SK-N-MC (cell line): ENCODE results near the gene FAM149B1.
"Not testable (repeated sequence)": the region's sequence is repeated elsewhere in the genome, so short reads cannot be mapped to it uniquely, and the experiment has no call there.

Source experiments
- DNase-seq: peaks from one replicate; pipeline ENCODE4 v3.0.0-alpha.2; 2011; ENCODE audit warnings: low read depth, low spot score
- H3K27ac ChIP-seq: fragments of 200-600 bp; sonication (generic); 2 replicates; pipeline ENCODE4 v1.5.1; 2016; ENCODE audit warnings: mixed run types
- H3K36me3 ChIP-seq: fragments of 200-600 bp; sonication (generic); 2 replicates; pipeline ENCODE4 v1.6.1; 2017; ENCODE audit warnings: antibody characterized with exemption, low read length, mixed read lengths; ENCODE audit not compliant: insufficient read depth
- H3K4me3 ChIP-seq: fragments of 200-600 bp; sonication (generic); 2 replicates; pipeline ENCODE4 v1.5.1; 2016
- H3K9ac ChIP-seq: fragments of 200-600 bp; sonication (generic); 2 replicates; pipeline ENCODE4 v1.8.0; 2017; ENCODE audit warnings: mixed run types, mixed read lengths; ENCODE audit not compliant: insufficient read length
- H3K9me3 ChIP-seq: fragments of 200-600 bp; sonication (generic); 2 replicates; pipeline ENCODE4 v1.6.1; 2017; ENCODE audit warnings: low read depth, mild to moderate bottlenecking, antibody characterized with exemption, low read length, moderate library complexity, mixed read lengths
- EZH2 ChIP-seq: fragments of 200-600 bp; sonication (generic); IDR thresholded peaks from one replicate; pipeline ENCODE4 v1.6.1; 2017; ENCODE audit warnings: antibody characterized with exemption
- FOXP2 ChIP-seq: optimal IDR thresholded peaks from 2 replicates; pipeline ENCODE3; 2011; ENCODE audit warnings: mild to moderate bottlenecking, moderate library complexity; ENCODE audit not compliant: insufficient read depth; ENCODE audit errors: extremely low read length, control extremely low read depth
- POLR2AphosphoS5 ChIP-seq: IDR thresholded peaks from 2 replicates; pipeline ENCODE4 v1.6.1; 2012; ENCODE audit warnings: mild to moderate bottlenecking, low read depth, low read length, borderline replicate concordance

The FAM149B1 gene

DNA sequence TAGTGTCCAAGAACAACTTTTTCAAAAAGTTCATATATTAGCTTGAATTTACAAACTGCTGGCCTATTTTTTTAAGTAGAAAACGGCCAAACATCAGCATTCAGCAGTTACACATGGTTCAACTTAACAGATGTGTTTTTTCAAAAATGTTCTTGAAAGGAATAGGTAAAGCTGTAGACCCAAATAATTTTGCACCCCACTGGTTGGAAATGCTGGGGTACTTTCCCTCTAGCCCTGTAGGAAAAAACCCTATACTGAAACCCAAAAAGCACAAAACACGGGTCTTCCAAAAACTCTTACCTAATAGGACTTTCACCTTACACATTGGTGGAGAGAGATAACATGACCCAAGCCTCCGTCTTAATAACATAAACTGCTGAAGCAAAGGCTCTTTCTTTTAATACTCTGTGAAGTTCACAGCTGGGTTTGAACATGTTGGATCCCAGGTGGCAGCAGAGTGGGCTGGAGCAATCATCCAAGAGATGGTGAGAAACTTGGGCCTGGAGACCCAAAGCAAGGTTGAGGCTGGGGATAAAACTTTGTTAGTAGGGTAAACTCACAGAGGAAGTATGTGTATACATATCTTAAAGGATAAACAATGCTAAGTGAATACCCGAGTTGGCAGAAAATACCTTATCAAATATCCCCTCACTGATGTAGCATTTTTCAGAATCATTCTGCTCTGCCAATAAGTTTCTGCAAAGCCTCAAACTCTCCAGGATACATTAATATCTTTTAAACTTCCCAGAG lies 79.8 kb downstream of the FAM149B1 start:
- Histone ChIP-seq H3K36me3 (peaks cover 41% of the 10 kb centered on the region), H3K9me3 (no peaks in the 10 kb centered on the region)

DNA sequence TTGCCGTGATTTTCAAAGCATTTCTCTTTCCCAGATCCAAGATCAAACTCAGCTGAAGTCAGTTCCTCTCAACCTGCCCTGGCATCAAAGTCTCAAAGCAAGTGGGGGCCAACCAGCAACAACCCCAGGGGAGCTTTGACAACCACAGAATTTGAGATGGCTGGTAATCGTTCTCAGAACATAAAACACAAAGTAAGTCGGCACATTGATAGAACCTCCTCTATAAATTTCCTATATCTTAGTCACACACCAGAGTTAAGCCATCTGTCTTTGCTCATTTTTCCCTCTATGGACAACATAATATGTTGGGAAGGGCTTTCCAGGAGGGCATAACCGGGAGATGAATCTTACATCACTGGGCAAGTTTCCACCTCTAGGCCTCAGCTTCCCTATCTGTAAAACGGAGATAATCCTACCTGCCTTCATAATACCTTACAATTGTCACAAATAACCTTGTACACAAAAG lies 80.4 kb downstream of the FAM149B1 start:
- H3K27ac ChIP-seq = peak overlapping the region; percentile 73
- H3K9ac ChIP-seq = no peak overlapping the region
- no peak overlapping the region for H3K4me3 ChIP-seq
- no peaks in the 10 kb centered on the region for H3K9me3 ChIP-seq
- no peak for DNase-seq
- no peak for TF ChIP-seq EZH2
- no peak for TF ChIP-seq POLR2AphosphoS5
- no peak for TF ChIP-seq FOXP2
- H3K36me3 ChIP-seq = peaks cover 35% of the 10 kb centered on the region

More for the DNA sequence above, 79.8 kb downstream of the FAM149B1 start:
- no peak for DNase-seq
- Histone ChIP-seq H3K4me3 (peak overlapping the region; percentile 85), H3K27ac (peak overlapping the region; percentile 73), H3K9ac (peak overlapping the region; percentile 78)
- TF ChIP-seq EZH2 = no peak

DNA sequence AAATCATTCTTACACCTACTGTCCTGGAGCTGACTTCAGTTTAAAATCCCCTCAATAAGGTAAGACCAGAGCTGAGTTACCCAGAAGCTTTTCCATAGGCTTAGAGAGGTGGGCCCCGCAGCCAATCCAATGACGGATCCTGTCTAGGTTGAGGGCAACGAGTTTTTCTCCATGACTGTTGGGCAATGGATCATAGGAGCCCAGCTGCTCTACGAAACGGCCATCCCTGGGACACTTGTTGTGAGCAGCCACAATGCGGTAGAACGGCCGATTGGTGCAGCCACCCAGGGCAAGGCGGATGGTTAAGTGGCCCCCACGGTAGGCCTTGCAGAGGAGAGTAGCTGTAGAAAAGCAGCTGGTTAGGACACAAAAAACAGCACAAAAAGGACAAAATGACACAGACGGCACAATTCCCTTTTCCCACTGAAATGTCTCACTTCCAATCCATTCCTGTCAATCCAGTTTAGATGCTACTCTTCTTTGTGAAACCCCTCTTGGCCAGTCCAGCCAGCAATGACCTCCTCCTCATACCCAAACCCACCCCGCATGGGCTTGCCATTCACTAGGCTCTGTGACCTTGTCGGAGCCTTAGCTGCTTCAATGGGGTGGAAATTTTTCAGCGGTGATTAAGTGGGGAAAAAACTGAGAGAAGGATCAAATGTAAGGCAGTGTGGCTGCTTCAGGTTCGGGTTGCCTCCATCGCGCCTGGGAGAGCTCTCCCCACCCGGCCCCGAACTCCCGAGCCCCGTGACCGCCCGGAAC lies 83.9 kb downstream of the FAM149B1 start:
- no peaks in the 10 kb centered on the region for H3K9me3 ChIP-seq
- peak overlapping the region; percentile 92 for H3K4me3 ChIP-seq
- peaks cover 11% of the 10 kb centered on the region; the same call in 1 of the 2 replicates for H3K36me3 ChIP-seq
- peak overlapping the region; percentile 93 for H3K9ac ChIP-seq
- peak overlapping the region; percentile 81 for H3K27ac ChIP-seq
- DNase-seq = no peak
- TF ChIP-seq POLR2AphosphoS5 (no peak), FOXP2 (no peak), EZH2 (no peak)

DNA sequence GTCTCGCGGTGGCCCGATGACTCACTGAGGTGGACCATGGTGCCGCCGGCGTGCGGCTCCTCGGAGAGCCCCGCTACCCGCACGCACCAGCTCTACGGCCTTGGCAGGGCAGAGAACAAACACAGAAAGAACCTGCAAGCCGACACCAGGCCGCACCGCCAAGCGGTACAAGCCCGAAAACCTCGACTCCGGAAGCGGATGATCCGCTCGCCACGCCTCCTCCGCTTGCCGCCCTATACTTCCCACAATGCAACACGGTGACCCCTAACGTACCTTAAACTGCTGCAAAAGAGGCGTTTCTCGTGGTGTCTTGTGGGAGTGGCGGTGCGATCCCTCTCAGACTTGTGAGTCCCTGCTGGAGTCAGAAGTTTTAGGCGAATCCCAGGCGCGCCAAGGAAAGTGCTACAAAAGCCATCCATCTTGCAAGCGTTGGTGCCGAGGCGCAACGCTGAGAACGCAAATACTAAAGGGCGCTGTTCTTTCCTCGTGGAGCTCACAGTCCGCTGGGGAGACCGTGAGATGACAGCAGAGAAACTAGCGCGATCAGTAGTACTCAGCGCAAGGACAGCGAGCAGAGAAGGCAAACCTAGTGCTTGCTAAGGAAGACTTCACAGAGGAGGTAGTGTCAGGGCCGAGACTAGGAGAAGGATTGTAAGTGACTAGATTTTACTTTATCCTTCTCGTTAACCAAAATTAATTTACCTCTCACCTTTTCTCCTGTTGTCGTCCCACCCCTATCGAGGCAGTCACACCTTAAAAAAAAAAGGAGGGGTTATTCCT lies 84.7 kb downstream of the FAM149B1 start, which contains the start of gene MRPS16:
Gene MRPS16, minus strand, starts transcription at position 200 of the 780 bp plus-strand sequence. Its CDS starts 162 bp downstream, at position 38.
- Histone ChIP-seq H3K36me3 (peaks cover 11% of the 10 kb centered on the region; the same call in 1 of the 2 replicates), H3K27ac (peak within 1 kb of the TSS; percentile 82), H3K9ac (peak within 1 kb of the TSS; percentile 93), H3K4me3 (peak within 1 kb of the TSS; percentile 92), H3K9me3 (no peaks in the 10 kb centered on the region)
- TF ChIP-seq POLR2AphosphoS5 (peak; percentile 91), FOXP2 (no peak)
- peak; percentile 75 for DNase-seq

DNA sequence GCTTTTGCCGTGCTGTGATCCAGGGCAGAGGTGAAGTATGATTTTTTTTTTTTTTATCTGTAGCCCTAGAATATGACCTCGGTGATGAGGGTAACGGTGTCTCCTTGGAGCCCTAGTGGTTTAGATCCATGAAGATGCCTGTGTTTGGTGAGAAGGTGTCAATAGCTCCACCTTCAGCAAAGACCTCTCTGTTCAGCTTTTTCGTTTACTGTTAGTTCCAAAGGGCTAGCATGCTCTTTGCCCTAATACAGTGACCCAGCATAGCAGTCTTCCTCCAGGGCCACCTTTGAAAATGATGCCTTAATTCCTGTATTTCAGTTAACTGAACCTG lies 85.3 kb downstream of the FAM149B1 start:
- H3K9me3 ChIP-seq = no peaks in the 10 kb centered on the region

DNA sequence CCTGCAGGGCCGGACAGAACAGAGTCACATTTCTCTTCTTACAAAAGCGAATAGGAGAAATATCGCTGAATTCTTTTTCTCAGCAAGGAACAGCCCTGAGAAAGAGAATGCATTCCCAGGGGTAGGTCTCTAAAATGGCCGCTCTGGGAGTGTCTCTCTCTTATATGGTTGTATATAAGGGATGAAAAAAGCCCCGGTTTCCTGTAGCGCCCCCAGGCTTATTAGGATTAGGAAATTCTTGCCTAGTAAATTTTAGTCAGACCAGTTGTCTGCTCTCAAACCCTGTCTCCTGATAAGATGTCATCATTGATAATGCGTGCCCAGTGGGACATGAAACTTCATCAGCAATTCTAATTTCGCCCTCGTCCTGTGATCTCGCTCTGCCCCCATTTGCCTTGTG lies 90.7 kb downstream of the FAM149B1 start:
- H3K9ac ChIP-seq, H3K9me3 ChIP-seq, DNase-seq, H3K27ac ChIP-seq, H3K36me3 ChIP-seq, H3K4me3 ChIP-seq: not testable (repeated sequence)

More for the DNA sequence above, 85.3 kb downstream of the FAM149B1 start:
- TF ChIP-seq POLR2AphosphoS5 = no peak
- no peak for TF ChIP-seq EZH2
- TF ChIP-seq FOXP2 = no peak
- DNase-seq = no peak
- Histone ChIP-seq H3K9ac (peak overlapping the region; percentile 93), H3K36me3 (peaks cover 11% of the 10 kb centered on the region; the same call in 1 of the 2 replicates), H3K4me3 (peak overlapping the region; percentile 92), H3K27ac (peak overlapping the region; percentile 82; the same call in 1 of the 2 replicates)

DNA sequence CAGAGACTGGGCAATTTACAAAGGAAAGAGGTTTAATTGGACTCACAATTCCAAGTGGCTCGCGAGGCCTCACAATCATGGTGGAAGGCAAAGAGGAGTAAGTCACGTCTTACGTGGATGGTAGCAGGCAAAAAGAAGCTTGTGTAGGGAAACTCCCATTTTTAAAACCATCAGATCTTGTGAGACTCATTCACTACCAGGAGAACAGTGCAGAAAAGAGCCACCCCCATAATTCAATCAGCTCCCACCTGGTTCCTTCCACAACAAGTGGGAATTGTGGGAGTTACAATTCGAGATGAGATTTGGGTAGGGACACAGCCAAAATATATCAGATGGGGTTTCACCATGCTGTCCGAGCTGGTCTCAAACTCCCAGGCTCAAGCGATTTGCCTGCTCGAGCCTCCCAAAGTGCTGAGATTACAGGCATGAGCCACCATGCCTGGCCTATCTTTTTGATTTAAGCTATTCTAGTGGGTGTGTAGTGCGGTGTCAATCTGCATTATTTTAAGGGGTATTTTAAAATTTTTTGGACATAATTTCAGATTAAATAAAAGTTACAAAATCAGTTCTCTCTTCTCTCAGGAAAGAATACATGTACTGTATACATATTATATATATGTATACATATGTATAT lies 93.6 kb downstream of the FAM149B1 start:
- DNase-seq = no peak
- no peak overlapping the region for H3K4me3 ChIP-seq
- no peaks in the 10 kb centered on the region for H3K9me3 ChIP-seq
- TF ChIP-seq FOXP2 = no peak
- TF ChIP-seq EZH2 = no peak
- no peak for TF ChIP-seq POLR2AphosphoS5
- no peak overlapping the region for H3K9ac ChIP-seq
- H3K27ac ChIP-seq = no peak overlapping the region
- H3K36me3 ChIP-seq = no peaks in the 10 kb centered on the region

DNA sequence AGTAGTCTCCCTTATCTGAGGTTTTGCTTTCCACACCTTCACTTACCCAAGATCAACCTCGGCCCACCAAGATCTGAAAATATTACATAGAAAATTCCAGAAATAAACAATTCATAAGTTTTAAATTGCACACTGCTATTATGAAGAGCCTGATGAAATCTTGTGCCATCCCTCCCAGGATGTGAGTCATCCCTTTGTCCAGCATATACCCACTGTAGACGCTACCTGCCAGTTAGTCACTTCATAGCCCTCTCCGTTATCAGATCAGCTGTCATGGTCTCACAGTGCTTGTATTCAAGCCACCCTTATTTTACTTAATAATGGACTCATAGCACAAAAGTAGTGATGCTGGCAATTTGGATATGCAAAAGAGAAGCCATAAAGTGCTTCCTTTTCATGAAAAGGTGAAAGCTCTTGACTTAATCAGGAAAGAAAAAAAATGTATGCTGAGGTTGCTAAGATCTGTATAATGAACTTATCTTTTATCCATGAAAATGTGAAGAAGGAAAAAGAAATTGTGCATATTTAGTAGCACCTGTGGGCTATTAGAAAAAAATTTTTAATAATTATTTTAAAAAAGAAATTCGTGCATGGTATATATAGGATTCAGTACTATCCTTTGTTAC lies 94.3 kb downstream of the FAM149B1 start:
- Histone ChIP-seq H3K27ac (no peak overlapping the region), H3K9me3 (no peaks in the 10 kb centered on the region), H3K9ac (no peak overlapping the region), H3K36me3 (no peaks in the 10 kb centered on the region), H3K4me3 (no peak overlapping the region)
- DNase-seq = no peak
- TF ChIP-seq EZH2 = no peak
